Immature natural killer cell (primary cell): Measurements from ENCODE around the gene KIF21B. TPM values are rescaled to one million over a fixed set of nuclear protein-coding genes. Genes with fewer than 3 reads are reported as not detected.

Experiments used
- DNase-seq, 3 donors: peaks; one replicate each; pipeline ENCODE4 v3.0.0; 2022; ENCODE audit warnings: mixed read lengths in 1 of 3
- H3K27ac Mint-ChIP-seq, 6 donors: one replicate each; pipeline ENCODE4 v1.8.0; 2020; ENCODE audit warnings: mixed read lengths in 6 of 6, mild to moderate bottlenecking in 5 of 6, inconsistent platforms in 4 of 6, moderate library complexity in 3 of 6
- H3K27me3 Mint-ChIP-seq, 3 donors: one replicate each; pipeline ENCODE4 v1.8.0; 2020 to 2021; ENCODE audit warnings: low read depth in 3 of 3, mild to moderate bottlenecking in 3 of 3, mixed read lengths in 3 of 3, moderate library complexity in 3 of 3, inconsistent platforms in 1 of 3
- H3K36me3 Mint-ChIP-seq, 3 donors: one replicate each; pipeline ENCODE4 v1.8.0; 2020; ENCODE audit warnings: mixed read lengths in 3 of 3, inconsistent platforms in 2 of 3, mild to moderate bottlenecking in 2 of 3
- H3K4me1 Mint-ChIP-seq, 2 donors: one replicate each; pipeline ENCODE4 v1.8.0; 2020; ENCODE audit warnings: inconsistent platforms in 2 of 2, mild to moderate bottlenecking in 2 of 2, mixed read lengths in 2 of 2, moderate library complexity in 1 of 2
- H3K4me3 Mint-ChIP-seq, 5 donors: one replicate each; pipeline ENCODE4 v1.8.0; 2020; ENCODE audit warnings: mild to moderate bottlenecking in 5 of 5, mixed read lengths in 5 of 5, inconsistent platforms in 3 of 5, moderate library complexity in 3 of 5
- H3K9me3 Mint-ChIP-seq, 6 donors: one replicate each; pipeline ENCODE4 v1.8.0; 2020; ENCODE audit warnings: mild to moderate bottlenecking in 6 of 6, mixed read lengths in 6 of 6, inconsistent platforms in 4 of 6, moderate library complexity in 3 of 6
- polyA plus RNA-seq, 3 donors: library from polyadenylated mRNA; unstranded; fragments of 300-500 nt; fragmentation: Illumina TruSeq; gene quantifications; one replicate each; pipeline ENCODE4 v1.2.3, GENCODE V29; 2021

The KIF21B gene
- polyA plus RNA-seq, 3 donors from 2014 or later, result 1.6 to 9.1 (median 2.9) TPM

- Mint-ChIP-seq H3K27me3 (no peaks in the 10 kb centered on the region), H3K9me3 (no peaks in the 10 kb centered on the region), H3K4me1 (peaks cover 0 to 2% of the 10 kb centered on the region in 2 donors), H3K27ac (no peak overlapping the region), H3K36me3 (peaks cover 4 to 31% (median 8%) of the 10 kb centered on the region in 3 donors), H3K4me3 (no peak overlapping the region)
- DNase-seq, result no peak
Measured at GRCh38 chr1:200990114-200990513, 33.4 kb downstream of the KIF21B start.

- no peak for DNase-seq
- H3K4me3 Mint-ChIP-seq, result no peak overlapping the region
- peaks cover 4 to 32% (median 8%) of the 10 kb centered on the region in 3 donors for H3K36me3 Mint-ChIP-seq
- peaks cover 0 to 2% of the 10 kb centered on the region in 2 donors for H3K4me1 Mint-ChIP-seq
- H3K9me3 Mint-ChIP-seq, result no peaks in the 10 kb centered on the region
- peak overlapping the region in 3 of 6 donors; percentile 12 to 69 (median 14) for H3K27ac Mint-ChIP-seq
- H3K27me3 Mint-ChIP-seq, result no peaks in the 10 kb centered on the region
Measured at GRCh38 chr1:200989337-200989736, 34.2 kb downstream of the KIF21B start.

- peak overlapping the region in 4 of 6 donors; percentile 67 to 84 (median 70) for H3K27ac Mint-ChIP-seq
- H3K4me3 Mint-ChIP-seq, result no peak overlapping the region
- DNase-seq, result no peak
- peaks cover 0 to 2% of the 10 kb centered on the region in 2 donors for H3K4me1 Mint-ChIP-seq
- H3K27me3 Mint-ChIP-seq, result no peaks in the 10 kb centered on the region
- peaks cover 7 to 35% (median 8%) of the 10 kb centered on the region in 3 donors for H3K36me3 Mint-ChIP-seq
- no peaks in the 10 kb centered on the region for H3K9me3 Mint-ChIP-seq
Measured at GRCh38 chr1:200988693-200989092, 34.8 kb downstream of the KIF21B start.

- H3K4me3 Mint-ChIP-seq, result no peak overlapping the region
- peaks cover 9 to 33% (median 10%) of the 10 kb centered on the region in 3 donors for H3K36me3 Mint-ChIP-seq
- DNase-seq, result no peak
- no peaks in the 10 kb centered on the region for H3K27me3 Mint-ChIP-seq
- no peaks in the 10 kb centered on the region for H3K9me3 Mint-ChIP-seq
- H3K4me1 Mint-ChIP-seq, result peaks cover 0 to 2% of the 10 kb centered on the region in 2 donors
- H3K27ac Mint-ChIP-seq, result no peak overlapping the region
Measured at GRCh38 chr1:200985481-200985880, 38.0 kb downstream of the KIF21B start.

GRCh38 chr1:200983035-200983561 lies 40.4 kb downstream of the KIF21B start:
- Mint-ChIP-seq H3K27me3 (peaks cover 0 to 1% (median 0%) of the 10 kb centered on the region in 3 donors), H3K36me3 (peaks cover 17 to 41% (median 18%) of the 10 kb centered on the region in 3 donors), H3K9me3 (no peaks in the 10 kb centered on the region), H3K27ac (peak overlapping the region in 3 of 6 donors; percentile 34 to 61 (median 50)), H3K4me3 (no peak overlapping the region), H3K4me1 (peaks cover 0 to 2% of the 10 kb centered on the region in 2 donors)
- no peak for DNase-seq

GRCh38 chr1:200982071-200982945 lies 41.2 kb downstream of the KIF21B start:
- Mint-ChIP-seq H3K4me1 (no peaks in the 10 kb centered on the region), H3K36me3 (peaks cover 13 to 35% (median 18%) of the 10 kb centered on the region in 3 donors), H3K27ac (peak overlapping the region in 1 of 6 donors; percentile 12), H3K4me3 (no peak overlapping the region), H3K27me3 (peaks cover 0 to 1% (median 0%) of the 10 kb centered on the region in 3 donors), H3K9me3 (no peaks in the 10 kb centered on the region)
- no peak for DNase-seq

- H3K36me3 Mint-ChIP-seq, result peaks cover 16 to 35% (median 24%) of the 10 kb centered on the region in 3 donors
- H3K27ac Mint-ChIP-seq, result no peak overlapping the region
- H3K4me3 Mint-ChIP-seq, result no peak overlapping the region
- no peak for DNase-seq
- peaks cover 0 to 1% (median 0%) of the 10 kb centered on the region in 3 donors for H3K27me3 Mint-ChIP-seq
- H3K4me1 Mint-ChIP-seq, result no peaks in the 10 kb centered on the region
- H3K9me3 Mint-ChIP-seq, result no peaks in the 10 kb centered on the region
Measured at GRCh38 chr1:200981278-200981677, 42.2 kb downstream of the KIF21B start.

- H3K36me3 Mint-ChIP-seq, result peaks cover 18 to 38% (median 26%) of the 10 kb centered on the region in 3 donors
- H3K9me3 Mint-ChIP-seq, result no peaks in the 10 kb centered on the region
- no peak for DNase-seq
- H3K4me3 Mint-ChIP-seq, result no peak overlapping the region
- H3K4me1 Mint-ChIP-seq, result no peaks in the 10 kb centered on the region
- peak overlapping the region in 2 of 6 donors; percentile 21 to 65 for H3K27ac Mint-ChIP-seq
- H3K27me3 Mint-ChIP-seq, result peaks cover 0 to 3% (median 2%) of the 10 kb centered on the region in 3 donors
Measured at GRCh38 chr1:200980873-200981272, 42.6 kb downstream of the KIF21B start.

- peak overlapping the region in 3 of 6 donors; percentile 65 to 71 (median 69) for H3K27ac Mint-ChIP-seq
- H3K4me3 Mint-ChIP-seq, result no peak overlapping the region
- no peaks in the 10 kb centered on the region for H3K4me1 Mint-ChIP-seq
- no peak for DNase-seq
- H3K9me3 Mint-ChIP-seq, result no peaks in the 10 kb centered on the region
- H3K36me3 Mint-ChIP-seq, result peaks cover 18 to 42% (median 26%) of the 10 kb centered on the region in 3 donors
- H3K27me3 Mint-ChIP-seq, result peaks cover 0 to 4% (median 2%) of the 10 kb centered on the region in 3 donors
Measured at GRCh38 chr1:200980452-200980772, 43.1 kb downstream of the KIF21B start.

GRCh38 chr1:200979574-200980451 lies 43.7 kb downstream of the KIF21B start:
- Mint-ChIP-seq H3K4me3 (no peak overlapping the region), H3K9me3 (no peaks in the 10 kb centered on the region), H3K27me3 (peaks cover 0 to 4% (median 2%) of the 10 kb centered on the region in 3 donors), H3K27ac (peak overlapping the region in 3 of 6 donors; percentile 65 to 71 (median 69)), H3K36me3 (peaks cover 18 to 42% (median 26%) of the 10 kb centered on the region in 3 donors), H3K4me1 (no peaks in the 10 kb centered on the region)
- DNase-seq, result peak; percentile 45 to 61 (median 52)

GRCh38 chr1:200977071-200977754 lies 46.3 kb downstream of the KIF21B start:
- no peak overlapping the region for H3K4me3 Mint-ChIP-seq
- H3K27ac Mint-ChIP-seq, result no peak overlapping the region
- peaks cover 18 to 42% (median 22%) of the 10 kb centered on the region in 3 donors for H3K36me3 Mint-ChIP-seq
- no peaks in the 10 kb centered on the region for H3K9me3 Mint-ChIP-seq
- peaks cover 0 to 5% (median 2%) of the 10 kb centered on the region in 3 donors for H3K27me3 Mint-ChIP-seq
- H3K4me1 Mint-ChIP-seq, result no peaks in the 10 kb centered on the region
- DNase-seq, result no peak

- peaks cover 0 to 5% (median 2%) of the 10 kb centered on the region in 3 donors for H3K27me3 Mint-ChIP-seq
- no peak for DNase-seq
- no peak overlapping the region for H3K4me3 Mint-ChIP-seq
- H3K27ac Mint-ChIP-seq, result peak overlapping the region in 2 of 6 donors; percentile 23 to 30
- H3K9me3 Mint-ChIP-seq, result no peaks in the 10 kb centered on the region
- peaks cover 18 to 42% (median 22%) of the 10 kb centered on the region in 3 donors for H3K36me3 Mint-ChIP-seq
- H3K4me1 Mint-ChIP-seq, result peaks cover 0 to 2% of the 10 kb centered on the region in 2 donors
Measured at GRCh38 chr1:200976634-200977033, 46.9 kb downstream of the KIF21B start.

GRCh38 chr1:200975458-200975857 lies 48.1 kb downstream of the KIF21B start:
- no peak overlapping the region for H3K27ac Mint-ChIP-seq
- no peaks in the 10 kb centered on the region for H3K9me3 Mint-ChIP-seq
- H3K4me1 Mint-ChIP-seq, result peaks cover 3 to 11% of the 10 kb centered on the region in 2 donors
- H3K27me3 Mint-ChIP-seq, result peaks cover 0 to 8% (median 4%) of the 10 kb centered on the region in 3 donors
- DNase-seq, result no peak
- H3K4me3 Mint-ChIP-seq, result no peak overlapping the region
- peaks cover 16 to 48% (median 25%) of the 10 kb centered on the region in 3 donors for H3K36me3 Mint-ChIP-seq
